Activated T-helper 9 cell treated with anti-CD3 and anti-CD28 coated beads, Interleukin-2, amount 50 U/mL, for 16 hours (primary cell): ENCODE results near the gene PLPP4.

Experiments used
- DNase-seq: peaks from one replicate; pipeline ENCODE4 v3.0.0-alpha.2; 2020; ENCODE audit warnings: low read depth

The PLPP4 gene

DNA sequence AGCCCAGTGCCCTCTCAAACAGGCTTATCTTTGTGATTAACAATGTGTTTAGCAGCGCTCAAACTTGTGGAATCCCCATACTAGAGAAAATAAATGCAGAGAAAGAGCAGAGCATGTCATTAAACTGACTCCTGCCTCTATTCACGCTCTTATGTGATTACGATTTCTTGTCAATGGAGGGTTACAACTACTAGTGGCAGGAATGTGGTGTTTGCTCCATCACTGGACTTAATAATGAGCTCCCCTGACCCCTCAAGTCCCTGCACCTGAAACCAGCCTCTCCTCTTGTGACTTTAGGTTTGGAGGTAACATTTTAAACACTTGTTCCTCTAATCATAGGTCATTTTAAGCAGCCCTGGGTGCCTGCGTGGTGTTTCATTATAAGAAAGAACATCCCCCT lies 121.9 kb downstream of the PLPP4 start:
- DNase-seq: no peak

DNA sequence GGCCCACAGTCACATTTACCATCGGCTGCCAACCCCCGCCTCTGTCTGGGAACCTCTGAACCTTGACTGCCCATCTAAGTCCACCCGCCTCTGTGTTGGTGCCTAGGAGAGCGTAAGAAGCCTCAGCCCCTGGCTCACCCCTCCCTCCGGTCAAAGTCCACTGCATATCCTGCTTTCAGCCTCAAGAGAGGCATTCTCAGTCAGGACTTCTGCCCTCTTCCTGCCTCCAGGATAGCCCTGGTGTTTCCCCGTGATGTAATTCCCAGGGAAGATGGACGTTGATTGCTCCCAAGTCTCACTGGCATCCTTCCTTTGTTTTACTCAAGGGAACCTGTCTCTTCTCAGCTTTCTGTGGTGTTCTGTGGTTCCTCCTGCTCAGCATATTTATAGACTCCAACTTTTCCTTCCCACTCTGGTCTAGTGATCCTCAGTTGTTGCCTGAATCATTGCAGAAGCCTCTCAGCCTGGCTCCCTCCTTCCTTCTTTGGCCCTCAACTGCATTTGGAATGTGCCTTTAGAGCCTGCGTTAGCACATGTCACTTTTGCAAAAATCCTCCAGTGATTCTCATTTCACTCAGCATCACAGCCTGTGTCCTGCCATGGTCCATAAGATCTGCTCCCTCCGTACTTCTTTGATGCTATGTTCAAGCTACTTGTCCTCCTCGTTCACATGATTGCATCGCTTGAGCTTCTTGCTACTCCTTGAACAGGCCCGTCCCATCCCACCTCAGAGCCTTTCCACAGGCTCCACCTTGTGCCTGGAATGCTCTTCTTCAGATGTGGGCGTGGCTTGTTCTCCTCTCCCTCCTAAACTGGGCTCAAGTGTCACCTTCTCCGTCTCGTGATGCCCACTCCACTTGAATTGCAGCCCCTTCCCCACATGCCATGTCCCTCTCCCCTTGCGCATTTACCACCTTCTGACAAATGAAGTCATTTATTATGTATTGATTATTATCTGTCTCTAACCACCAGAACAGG lies 124.2 kb downstream of the PLPP4 start:
- DNase-seq: no peak

DNA sequence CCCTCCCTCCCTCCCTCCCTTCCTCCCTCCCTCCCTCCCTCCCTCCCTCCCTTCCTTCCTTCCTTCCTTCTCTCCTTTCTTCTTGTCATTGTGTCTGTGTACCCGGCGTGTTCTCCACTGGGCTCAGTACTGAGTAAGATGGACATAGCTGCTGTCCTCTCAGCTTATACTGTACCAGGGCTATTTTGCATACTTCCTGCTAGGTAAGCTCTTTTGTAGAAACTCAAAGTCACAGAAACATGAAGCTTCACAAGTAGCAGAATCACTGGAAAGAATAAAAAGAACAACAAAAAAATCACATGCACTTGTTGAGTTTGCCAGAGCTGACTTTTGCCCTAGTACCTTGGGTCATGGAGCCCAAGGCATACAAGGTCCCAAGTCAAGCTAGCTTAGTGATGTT lies 125.7 kb downstream of the PLPP4 start:
- DNase-seq: no peak

DNA sequence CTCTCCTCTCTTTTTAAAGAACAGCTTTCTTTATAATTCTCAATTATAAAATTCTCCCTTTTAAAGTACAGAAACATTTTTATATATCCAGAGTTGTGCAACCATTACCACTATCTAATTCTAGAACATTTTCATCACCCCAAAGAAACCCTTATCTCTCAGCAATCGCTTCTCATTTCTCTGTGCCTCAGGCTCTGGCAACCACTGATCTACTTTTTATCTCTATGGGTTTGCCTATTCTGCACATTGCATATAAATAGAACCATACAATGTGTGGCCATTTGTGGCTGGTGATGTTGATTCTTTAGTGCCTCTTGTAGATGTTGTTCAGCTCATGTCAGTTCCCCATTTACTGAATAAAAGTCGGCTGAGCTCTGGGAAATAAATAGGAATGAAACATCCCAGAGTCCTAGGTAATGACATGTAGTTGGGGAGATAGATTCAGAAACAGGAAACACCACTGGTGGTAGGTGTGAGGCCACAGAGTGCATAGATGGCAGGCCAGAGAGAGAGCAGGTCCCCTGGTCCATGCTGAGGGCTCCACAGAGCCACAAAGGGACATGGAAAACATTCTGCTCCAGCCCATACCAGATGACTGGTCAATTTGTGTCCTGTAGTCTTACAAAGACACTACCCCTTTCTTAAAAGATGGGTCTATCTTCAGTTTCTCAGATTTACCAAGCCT lies 126.5 kb downstream of the PLPP4 start:
- no peak for DNase-seq

DNA sequence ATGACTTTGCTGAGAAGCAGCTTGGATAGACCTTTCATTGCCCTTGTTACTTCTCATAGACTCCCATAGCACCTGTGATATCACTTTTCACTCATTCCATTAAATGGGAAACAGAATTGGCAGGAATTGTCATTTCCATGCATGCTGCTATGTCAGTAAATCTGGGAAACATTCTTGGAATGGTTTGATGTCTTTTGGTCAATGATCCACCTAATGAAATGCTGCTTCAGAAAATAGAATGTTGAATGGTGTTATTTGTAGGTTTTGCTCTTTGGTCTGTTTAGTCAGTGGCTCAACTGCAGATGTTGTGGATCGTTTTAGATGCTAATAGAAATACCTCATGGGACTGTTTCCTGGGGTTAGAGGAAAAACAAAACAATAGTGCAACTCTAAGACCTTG lies 127.8 kb downstream of the PLPP4 start:
- no peak for DNase-seq

DNA sequence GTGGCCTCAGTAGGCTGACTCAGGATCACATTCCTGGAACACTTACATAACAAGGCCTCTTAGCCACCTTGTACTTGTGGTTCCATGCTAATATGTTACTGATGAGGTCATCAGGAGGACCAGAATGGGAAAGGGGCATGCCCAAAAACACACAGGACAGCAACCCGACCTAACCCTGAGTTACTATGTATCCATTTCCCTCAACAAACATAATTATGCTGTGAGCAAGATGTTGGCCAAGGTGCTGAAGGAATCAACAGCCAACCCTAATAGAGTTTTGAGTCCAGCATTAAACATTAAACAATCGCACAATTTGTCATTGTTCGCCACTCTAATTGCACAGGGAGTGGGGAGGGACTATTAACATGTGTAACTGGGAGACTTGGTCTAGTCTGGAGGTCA lies 129.4 kb downstream of the PLPP4 start:
- no peak for DNase-seq

DNA sequence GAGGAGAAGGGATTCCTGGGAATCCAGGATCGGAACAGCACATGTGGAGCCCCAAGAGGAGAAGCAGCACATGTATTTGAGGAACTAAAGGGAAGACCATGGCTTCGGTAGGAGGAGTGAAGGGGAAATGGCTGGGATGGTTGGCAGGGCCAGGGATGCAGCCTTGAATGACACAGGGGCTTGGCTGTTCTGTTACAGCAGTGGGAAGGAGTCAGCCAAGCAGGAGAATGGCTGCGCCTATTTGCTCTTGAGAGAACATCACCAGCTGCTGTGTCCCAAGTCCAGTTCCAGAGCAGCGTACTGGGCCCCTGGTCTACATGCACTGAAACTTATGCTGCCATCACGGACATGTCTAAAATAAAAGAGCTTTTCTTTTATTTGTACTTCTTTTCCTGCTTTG lies 130.0 kb downstream of the PLPP4 start:
- DNase-seq: no peak

DNA sequence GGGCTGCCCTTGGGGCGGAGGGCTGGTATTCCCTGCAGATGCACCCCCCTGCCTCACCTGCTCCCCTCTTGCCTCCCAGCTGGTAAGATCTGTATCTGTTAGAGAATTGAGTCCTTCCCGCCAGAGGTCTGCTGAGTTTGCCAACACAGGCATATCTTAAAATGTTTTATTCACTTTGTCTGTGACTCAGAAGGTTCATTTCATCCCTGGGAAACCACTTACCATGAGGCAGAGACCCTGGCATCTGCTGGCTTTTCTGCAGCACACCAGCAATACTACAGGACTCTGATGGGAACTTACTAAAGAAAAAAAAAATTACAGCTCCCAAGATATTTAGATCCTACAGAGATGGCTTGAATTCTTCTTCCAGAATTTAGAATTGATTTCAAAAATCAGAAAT lies 131.3 kb downstream of the PLPP4 start:
- DNase-seq: no peak

DNA sequence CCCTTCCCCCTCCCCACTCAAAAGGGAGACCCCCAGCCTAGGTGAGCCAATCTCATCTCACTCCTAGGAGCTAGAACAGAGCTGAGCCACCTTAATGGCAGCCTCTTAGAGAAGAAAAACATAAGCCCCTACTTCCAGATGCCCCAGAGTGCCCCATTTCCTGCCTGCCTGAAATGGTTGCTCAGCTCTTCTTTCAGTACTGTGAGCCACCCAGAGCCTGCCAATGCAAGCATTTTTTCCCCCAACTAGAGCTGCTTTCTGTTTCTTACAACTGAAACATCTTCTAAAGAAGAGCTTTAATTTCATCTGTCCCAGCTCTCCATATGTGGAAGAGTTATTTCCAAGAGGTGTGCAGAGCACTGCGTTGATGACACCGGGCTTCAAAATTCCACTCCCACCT lies 136.7 kb downstream of the PLPP4 start:
- no peak for DNase-seq

DNA sequence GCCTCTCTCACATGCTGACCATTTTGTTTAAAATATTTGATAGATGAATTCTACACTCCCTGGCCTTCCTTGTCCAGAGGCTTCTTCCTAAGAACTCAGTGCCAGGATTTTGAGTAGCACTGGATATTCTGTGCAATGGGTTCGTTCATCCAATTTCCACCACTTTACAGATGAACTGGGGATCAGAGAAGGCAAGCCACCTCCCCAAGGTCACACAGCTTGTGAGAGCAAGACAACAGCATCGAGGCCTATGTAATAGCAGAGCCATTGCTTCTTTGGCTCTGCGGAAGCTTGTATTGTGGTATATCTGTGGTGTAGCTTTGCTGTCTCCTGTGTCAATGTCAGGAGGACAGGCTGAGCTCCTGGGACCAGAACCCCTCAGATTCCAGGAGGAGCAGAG lies 140.9 kb downstream of the PLPP4 start:
- no peak for DNase-seq

DNA sequence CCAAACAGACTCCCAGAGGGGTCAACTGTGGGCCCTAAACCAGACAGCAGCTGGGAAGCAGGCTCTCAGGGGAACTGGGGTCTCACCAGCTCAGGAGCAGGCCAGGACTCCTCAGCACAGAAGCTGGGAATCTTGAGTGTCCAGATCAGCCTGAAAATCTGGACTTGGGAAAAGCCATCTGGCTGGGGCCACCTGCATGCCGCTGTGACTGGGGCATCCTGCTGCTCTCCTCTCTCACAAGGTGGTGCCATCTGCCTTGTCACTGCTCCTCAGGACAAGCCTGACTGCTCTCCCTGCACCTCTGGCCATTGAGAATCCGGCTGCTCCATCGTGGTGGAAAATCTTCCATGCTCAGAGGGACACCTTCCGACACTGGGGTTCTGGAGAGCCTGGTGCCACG lies 141.4 kb downstream of the PLPP4 start:
- DNase-seq: no peak

DNA sequence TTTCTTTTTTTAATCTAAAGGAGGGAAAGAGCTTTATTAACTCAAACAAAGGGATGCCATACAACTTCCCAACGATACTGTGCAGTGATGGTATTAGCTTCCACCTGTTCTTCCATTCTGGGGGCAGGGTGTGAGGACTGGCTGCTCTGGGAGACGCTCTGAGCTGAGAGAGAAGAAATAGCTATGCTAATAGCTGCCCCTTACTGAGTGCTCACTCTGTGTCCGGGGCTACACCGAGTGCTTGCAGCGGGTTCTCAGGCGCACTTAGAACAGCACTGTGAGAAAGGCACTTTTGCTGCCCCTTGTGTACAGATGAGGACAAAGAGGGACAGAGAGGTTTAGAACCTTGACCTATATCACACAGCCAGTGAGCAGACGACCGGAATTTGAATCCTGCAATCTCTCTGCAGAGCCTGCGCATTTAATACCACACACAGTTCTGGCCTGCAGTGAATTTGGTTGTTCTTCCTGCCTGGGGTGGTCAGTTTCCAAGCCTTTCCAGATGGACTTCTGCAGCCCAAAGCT lies 142.2 kb downstream of the PLPP4 start:
- no peak for DNase-seq

DNA sequence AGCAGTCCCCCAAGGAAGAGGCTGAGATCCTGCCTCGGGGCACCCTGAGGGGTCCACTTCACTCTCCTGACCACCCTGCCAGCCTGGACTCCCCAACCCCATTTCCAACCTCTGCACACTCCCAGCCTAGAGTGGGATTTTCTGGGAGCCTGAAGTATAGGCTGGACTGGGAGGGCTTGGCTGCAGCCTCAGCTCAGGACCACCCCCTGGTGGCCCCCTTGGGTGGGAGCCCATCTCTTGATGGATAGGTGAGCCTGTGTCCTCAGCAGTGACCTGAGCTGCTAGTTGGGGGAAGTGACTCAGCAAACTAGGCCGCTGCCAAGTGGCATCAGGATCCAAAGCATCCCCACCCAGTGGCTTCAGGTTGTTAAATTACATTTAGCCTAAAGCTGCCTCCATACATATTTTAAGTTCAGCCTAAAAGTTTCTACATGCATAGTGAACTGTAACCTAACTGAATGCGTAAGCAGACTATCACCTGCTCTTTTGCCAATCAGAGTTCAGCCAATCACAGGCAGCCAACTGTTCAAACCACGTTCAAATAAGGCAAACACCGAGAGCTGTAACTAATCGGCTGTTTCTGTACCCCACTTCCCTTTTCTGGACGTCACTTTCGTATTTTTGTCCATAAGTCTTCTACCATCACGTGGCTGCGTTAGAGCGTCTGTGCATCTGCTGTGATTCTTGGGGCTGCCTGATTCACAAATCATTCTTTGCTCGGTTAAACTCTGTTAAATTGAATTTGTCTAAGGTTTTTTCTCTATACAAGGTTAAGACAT lies 144.0 kb downstream of the PLPP4 start:
- DNase-seq: no peak

DNA sequence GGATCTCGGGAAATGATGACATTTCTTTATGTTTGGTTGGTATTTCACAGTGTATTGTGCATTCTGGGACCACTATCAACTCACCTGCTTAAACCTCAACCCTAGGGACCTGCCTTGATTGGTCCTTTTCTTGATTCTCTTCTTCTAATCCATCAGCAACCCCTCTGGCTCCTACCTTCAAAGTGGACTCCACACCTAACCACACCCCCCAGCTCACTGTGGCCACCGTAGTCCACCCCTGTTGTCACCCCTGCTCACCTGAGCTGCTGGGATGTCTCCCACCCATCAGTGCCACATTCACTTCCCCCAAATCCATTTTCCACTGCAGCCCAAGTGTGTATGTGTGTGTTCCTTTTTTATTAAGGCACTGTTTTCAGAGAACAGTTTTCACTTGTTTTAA lies 145.0 kb downstream of the PLPP4 start:
- no peak for DNase-seq

DNA sequence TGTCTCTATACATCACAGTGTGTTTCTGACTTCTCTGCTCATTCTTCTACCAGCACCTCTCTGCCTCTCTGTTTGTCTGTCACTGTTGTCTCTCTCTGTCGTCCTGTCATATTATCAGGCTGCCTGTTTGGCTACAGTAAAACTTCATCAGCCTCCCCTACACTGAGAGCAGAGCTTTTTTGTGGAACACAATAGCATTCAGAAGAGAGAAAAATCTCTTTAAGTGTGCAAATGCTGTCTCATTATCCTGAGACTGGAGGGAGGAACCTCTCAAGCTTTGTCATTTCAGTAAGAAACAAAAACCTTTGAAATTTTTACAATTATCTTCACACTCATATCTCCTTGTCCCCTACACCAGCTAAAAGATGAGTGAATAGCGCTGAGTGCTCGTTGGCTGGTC lies 148.4 kb downstream of the PLPP4 start:
- DNase-seq: no peak

DNA sequence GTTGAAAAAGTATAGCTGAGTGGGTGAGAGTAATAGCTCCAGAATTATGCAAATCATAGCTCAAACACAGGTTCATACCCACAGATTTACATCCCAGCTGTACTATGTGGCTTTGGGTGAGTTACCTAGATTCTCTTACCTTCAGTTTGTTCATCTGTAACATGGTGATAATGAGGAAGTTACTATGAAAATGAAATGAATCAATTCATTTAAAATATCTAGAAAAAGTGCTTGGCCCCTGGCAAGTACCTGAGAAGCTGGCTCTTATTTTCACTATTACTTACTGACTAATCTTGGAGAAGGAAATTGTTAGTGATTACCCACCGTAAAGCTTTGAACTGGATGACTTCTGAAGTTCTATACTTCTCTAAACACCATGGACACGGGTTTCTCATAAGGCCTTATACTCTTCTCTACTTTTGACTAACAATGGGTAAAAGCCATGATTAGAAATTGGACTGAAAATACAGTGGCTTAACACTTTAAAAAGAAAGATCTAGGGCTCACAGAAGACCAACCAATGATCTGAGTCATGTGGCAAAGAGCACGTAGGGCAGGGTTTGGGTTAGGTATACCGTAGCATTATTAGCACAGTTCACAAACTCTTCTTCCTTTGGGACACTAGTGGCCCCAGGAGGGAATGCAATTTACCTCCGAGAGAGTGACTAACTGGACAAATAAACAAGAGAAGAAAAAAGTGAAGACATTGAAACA lies 149.2 kb downstream of the PLPP4 start:
- DNase-seq: no peak

DNA sequence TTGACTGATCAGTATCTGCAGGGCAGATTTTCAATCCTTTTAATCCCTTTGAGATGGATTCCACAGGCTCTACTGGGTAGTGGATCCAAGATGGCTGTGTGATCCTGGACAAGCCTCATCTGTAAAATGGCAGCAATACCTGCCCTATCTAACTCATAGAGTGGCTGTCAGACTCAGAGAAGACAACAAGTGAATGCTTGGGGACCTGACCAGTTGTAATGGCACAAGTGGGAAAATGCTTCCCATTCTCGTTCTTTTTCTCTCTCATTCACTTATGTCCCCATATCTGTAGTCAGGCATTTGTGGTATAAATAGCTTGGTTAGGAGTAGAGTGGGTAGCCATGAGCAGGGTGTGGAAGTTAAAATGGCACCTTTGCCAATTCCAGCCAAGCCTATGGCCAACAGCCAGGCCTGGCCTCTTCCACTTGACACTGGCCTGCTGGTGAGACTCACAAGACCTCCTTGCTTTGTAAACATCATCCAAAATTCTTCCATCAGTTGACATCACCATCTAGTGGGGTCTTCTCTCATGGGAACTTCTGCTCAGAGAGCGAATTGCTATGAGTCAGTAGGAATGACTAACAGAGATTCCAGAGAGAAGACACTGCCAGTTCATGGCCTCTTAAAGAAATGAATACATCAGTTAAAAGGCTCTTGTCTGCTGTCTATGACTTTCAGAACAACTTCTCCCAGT lies 150.1 kb downstream of the PLPP4 start:
- DNase-seq: no peak

DNA sequence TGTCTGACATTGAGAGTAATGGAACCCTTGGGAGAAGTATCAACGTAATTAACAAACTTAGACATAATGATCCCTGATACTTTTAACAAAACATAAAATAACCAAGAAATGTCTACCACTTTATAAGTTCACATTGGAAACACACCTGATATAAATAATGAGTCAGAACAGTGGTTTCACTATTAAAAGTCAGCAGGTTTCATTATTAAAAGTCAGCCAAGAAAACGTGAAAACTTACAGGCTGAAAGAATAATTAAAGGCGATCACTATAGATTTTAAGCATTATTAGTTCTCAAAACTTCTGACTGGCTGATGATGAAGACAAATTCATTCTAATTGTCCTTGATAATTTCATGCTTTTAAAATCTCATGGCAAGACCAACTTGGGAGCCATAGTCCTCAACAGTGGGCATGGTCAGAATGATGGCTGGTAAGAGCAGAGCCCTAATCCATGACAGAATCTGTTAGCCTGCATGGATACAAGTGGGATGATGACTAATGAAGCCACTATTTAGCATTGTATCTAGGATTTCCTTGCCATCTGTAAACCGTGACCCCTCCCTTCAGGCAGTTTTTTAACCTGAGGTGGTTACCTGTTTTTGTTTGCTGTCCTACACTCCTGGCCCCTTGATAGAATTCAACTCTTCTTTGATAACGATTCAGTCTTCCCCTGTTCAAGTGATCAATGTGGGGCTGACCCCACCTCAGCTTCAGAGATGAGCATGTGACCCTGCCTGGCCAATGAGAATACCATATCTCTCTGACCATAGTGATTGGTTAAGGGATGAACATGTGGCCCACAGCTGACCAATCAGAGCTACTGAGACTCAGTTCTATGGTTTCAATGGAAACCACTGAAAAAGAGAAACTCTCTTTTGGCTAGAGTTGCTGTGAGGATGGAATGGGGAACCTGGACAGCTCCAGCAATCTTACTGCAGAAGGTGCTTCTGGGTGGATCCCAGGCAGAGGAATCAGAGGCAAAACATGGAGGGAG lies 151.0 kb downstream of the PLPP4 start:
- DNase-seq: no peak

DNA sequence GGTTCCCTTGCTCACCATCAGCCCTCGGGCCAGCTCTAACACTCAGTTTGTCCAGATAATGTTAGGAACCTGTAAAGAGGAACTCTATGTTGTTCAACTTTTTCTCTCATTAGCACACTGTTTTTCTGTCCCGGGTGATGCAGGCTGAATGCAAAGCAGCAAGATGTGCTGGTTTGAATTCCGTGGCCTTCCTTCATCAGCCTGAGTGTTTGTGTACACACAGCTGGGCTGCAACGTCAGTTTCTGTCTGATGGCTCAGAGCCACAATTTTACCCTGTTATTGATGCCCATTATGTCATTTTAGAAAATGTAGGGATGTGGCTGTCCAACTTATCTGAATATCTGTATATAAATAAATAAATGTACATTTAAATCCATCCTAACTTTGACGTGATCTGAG lies 152.0 kb downstream of the PLPP4 start:
- DNase-seq: no peak

DNA sequence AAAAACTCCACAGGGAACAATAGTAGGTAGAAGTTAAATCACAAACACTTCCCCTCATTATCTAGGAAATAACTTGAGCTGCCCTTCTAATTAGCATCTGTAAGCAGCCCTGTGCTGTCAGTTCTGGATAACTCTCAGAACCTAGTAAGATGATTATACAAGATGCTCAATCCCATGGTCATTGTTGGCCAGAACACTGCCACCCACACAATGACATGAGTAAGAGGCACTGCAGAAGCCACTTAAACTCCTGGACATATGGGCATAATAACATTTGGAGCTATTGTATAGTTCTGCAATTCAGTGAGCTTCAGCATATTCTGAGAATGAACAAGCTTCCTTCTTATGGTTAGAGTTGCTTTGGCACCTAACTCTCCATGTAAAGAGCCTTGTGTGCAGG lies 153.8 kb downstream of the PLPP4 start:
- DNase-seq: no peak
